BLaER1 treated with 17β-estradiol and CSF1 and Interleukin-3, amounts not matched to agents 10 nM and 100 nM (cell line): ENCODE measurements around the gene PARVB.

ENCODE experiments used
- H3K27ac ChIP-seq, 11 experiments: shearing (Covaris generic); formaldehyde crosslinking; 2 replicates each; pipeline ENCODE4 v1.8.1; 2022
- H3K27me3 ChIP-seq, 11 experiments: shearing (Covaris generic); formaldehyde crosslinking; 2 replicates each; pipeline ENCODE4 v1.8.1; 2022
- H3K36me3 ChIP-seq, 11 experiments: shearing (Covaris generic); formaldehyde crosslinking; 2 replicates each; pipeline ENCODE4 v1.8.1; 2022
- H3K4me1 ChIP-seq, 10 experiments: shearing (Covaris generic); formaldehyde crosslinking; 2 replicates each; pipeline ENCODE4 v1.8.1; 2022
- H3K4me2 ChIP-seq, 11 experiments: shearing (Covaris generic); formaldehyde crosslinking; 2 replicates each; pipeline ENCODE4 v1.8.1; 2022
- H3K4me3 ChIP-seq, 10 experiments: shearing (Covaris generic); formaldehyde crosslinking; 2 replicates each; pipeline ENCODE4 v1.8.1; 2022
- H3K9ac ChIP-seq, 11 experiments: shearing (Covaris generic); formaldehyde crosslinking; 2 replicates each; pipeline ENCODE4 v1.8.1; 2022
- H3K9me3 ChIP-seq, 11 experiments: shearing (Covaris generic); formaldehyde crosslinking; replicated peaks in 1 of 11; 2 replicates each; pipeline ENCODE4 v1.8.1; 2022
- H4K20me1 ChIP-seq, 11 experiments: shearing (Covaris generic); formaldehyde crosslinking; 2 replicates each; pipeline ENCODE4 v1.8.1; 2022
- Cebpa-rat ChIP-seq, 11 experiments: shearing (Covaris generic); IDR thresholded peaks; 2 replicates each; pipeline ENCODE4 v1.8.1; 2022

The PARVB gene

DNA sequence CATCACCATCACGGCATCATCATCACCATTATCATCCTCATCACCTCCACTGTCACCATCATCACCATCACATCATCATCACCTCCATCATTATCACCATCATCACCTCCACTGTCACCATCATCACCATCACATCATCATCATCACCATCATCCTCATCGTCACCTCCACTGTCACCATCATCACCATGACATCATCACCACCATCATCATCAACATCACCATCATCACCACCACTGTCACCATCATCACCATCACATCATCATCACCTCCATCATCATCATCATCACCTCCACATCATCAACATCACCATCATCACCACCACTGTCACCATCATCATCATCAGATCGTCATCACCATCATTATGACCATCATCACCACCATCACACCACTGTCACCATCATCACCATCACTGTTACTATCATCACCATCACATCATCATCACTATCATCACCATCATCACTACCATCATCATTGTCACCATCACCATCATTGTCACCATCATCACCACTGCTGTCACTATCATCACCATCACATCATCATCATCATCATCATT is 189.5 kb downstream of the PARVB start:
- Histone ChIP-seq H3K9ac (no peak overlapping the region), H3K4me2 (no peak overlapping the region), H3K27ac (no peak overlapping the region), H3K4me1 (peaks cover 0 to 14% (median 2%) of the 10 kb centered on the region in 10 experiments; a peak in 5 of 20 replicates), H3K27me3 (no peaks in the 10 kb centered on the region), H3K9me3 (peaks cover 18 to 37% (median 28%) of the 10 kb centered on the region in 11 experiments; a peak in 21 of 22 replicates), H3K36me3 (no peaks in the 10 kb centered on the region), H4K20me1 (no peaks in the 10 kb centered on the region; a peak in 1 of 22 replicates), H3K4me3 (no peak overlapping the region)
- TF ChIP-seq Cebpa-rat (IDR thresholded peaks at IDR 0.05) = no peak

DNA sequence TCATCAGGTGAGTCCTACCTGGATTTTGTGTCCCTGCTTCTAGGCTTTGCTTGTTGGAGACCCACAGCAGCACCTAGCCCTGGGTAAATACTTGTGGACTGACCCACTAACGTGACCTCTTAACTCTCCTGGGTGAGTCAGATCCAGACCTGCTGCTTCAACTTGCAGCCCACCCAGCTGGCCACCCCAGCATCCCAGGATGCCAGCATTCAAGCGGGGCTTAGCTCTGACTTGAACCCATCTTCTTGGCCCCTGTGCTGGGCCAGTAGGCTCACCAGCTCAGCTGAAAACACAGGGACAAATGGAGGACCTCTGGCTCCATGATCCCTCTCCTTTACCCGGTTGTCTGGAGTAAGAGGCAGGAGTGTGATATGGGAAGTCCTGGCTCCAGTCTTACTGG is 190.1 kb downstream of the PARVB start:
- Histone ChIP-seq H3K27ac (no peak overlapping the region), H4K20me1 (no peaks in the 10 kb centered on the region; a peak in 1 of 22 replicates), H3K36me3 (no peaks in the 10 kb centered on the region), H3K27me3 (no peaks in the 10 kb centered on the region), H3K9me3 (peaks cover 18 to 33% (median 26%) of the 10 kb centered on the region in 11 experiments; a peak in 21 of 22 replicates), H3K4me2 (no peak overlapping the region), H3K4me1 (peaks cover 0 to 11% (median 2%) of the 10 kb centered on the region in 10 experiments; a peak in 5 of 20 replicates), H3K4me3 (no peak overlapping the region), H3K9ac (no peak overlapping the region)
- TF ChIP-seq Cebpa-rat (IDR thresholded peaks at IDR 0.05) = no peak

DNA sequence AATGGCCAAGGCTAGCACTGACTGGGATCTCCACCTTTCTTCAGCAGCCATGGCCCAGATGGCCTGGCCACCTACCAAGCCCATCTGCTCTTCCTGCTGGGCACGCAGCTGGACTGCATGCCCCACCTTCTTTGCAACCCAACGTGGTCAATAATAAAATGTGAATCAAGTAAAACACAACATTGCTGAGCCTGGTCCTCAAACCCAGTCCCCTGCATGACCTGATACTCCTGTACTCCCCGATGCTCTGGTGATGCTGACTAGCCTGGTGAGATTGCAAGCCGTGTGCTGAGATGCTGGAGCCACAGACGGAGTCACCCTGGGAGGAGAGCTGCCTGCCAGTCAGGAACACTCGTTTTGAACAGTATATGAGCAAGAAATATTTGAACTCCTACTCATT is 190.7 kb downstream of the PARVB start:
- H3K27ac ChIP-seq = no peak overlapping the region
- H3K9ac ChIP-seq = no peak overlapping the region
- H4K20me1 ChIP-seq = no peaks in the 10 kb centered on the region; a peak in 1 of 22 replicates
- H3K9me3 ChIP-seq = peaks cover 16 to 27% (median 22%) of the 10 kb centered on the region in 11 experiments; a peak in 20 of 22 replicates
- H3K4me3 ChIP-seq = no peak overlapping the region
- H3K4me1 ChIP-seq = peaks cover 0 to 11% (median 2%) of the 10 kb centered on the region in 10 experiments; a peak in 5 of 20 replicates
- H3K36me3 ChIP-seq = no peaks in the 10 kb centered on the region
- no peaks in the 10 kb centered on the region for H3K27me3 ChIP-seq
- H3K4me2 ChIP-seq = no peak overlapping the region
- no peak for TF ChIP-seq Cebpa-rat (IDR thresholded peaks at IDR 0.05)

DNA sequence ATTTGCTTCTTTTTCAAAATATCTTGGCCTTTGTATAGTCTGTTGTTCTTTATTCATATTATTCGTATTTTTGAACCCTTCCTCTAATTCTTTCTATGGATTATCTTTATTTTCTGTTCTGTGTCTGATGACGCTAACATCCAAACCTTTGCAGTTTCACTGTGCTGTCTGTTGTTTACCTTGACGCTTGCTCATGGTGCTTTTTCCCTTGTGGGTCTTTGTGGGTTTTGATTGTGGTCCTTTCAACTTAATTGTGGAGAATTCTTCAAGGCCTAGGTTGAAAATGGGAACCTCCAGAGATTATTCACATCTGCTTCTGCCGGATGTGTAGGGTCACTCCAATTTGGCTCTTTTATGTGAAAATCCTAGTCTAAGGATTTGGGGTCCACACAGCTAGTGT is 191.2 kb downstream of the PARVB start:
- H3K27ac ChIP-seq = no peak overlapping the region
- H3K4me3 ChIP-seq = no peak overlapping the region
- peaks cover 15 to 23% (median 19%) of the 10 kb centered on the region in 11 experiments; a peak in 20 of 22 replicates for H3K9me3 ChIP-seq
- no peak for TF ChIP-seq Cebpa-rat (IDR thresholded peaks at IDR 0.05)
- no peak overlapping the region for H3K4me2 ChIP-seq
- peaks cover 0 to 11% (median 2%) of the 10 kb centered on the region in 10 experiments; a peak in 5 of 20 replicates for H3K4me1 ChIP-seq
- no peaks in the 10 kb centered on the region for H3K36me3 ChIP-seq
- no peaks in the 10 kb centered on the region; a peak in 1 of 22 replicates for H4K20me1 ChIP-seq
- no peak overlapping the region for H3K9ac ChIP-seq
- no peaks in the 10 kb centered on the region for H3K27me3 ChIP-seq

DNA sequence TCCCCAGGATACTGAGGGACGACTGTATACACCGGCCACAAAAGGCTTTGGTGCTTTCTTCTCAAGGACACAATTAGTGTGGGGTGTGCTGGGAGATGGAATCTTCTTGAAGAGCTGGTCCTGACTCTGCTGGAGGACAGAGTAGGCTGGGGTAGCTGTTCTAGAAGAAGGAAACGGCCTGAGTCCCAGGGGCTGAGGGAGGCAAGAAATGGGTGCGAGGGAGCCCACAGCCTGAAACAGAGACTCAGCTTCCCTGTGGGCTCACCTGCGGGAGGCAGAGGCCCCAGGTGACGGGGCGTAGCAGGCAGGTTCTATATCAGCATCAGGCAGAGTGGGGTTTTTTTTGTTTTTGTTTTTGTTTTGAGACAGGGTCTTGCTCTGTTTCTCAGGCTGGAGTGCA is 193.2 kb downstream of the PARVB start:
- Histone ChIP-seq H3K4me1 (peaks cover 0 to 20% (median 11%) of the 10 kb centered on the region in 10 experiments; a peak in 11 of 20 replicates), H3K9ac (no peak overlapping the region), H3K27ac (no peak overlapping the region), H3K9me3 (peaks cover 15 to 23% (median 19%) of the 10 kb centered on the region in 11 experiments; a peak in 20 of 22 replicates), H3K4me3 (no peak overlapping the region), H3K27me3 (peaks cover 0 to 8% (median 0%) of the 10 kb centered on the region in 11 experiments; a peak in 4 of 22 replicates), H4K20me1 (no peaks in the 10 kb centered on the region; a peak in 1 of 22 replicates), H3K36me3 (no peaks in the 10 kb centered on the region), H3K4me2 (no peak overlapping the region)
- TF ChIP-seq Cebpa-rat (IDR thresholded peaks at IDR 0.05) = no peak

DNA sequence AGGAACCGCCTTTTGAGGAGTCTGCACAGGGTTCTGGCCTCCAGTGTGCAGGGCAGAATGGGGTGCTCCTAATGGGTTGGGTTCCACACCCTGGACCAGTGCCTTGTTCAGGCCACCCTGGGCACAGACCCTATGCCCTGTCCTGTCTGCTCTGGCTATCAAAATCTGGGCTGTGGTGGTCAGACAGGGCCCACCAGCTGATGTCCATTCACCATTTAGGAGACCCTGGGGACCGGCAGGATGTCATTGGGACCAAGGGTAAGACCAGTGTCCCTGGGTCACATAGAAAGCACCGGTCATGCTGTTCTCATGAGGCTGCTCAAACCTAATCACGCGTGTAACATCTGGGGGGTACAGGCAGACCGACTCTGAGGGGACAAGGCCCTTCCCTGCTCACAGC is 194.0 kb downstream of the PARVB start:
- TF ChIP-seq Cebpa-rat (IDR thresholded peaks at IDR 0.05) = no peak
- Histone ChIP-seq H4K20me1 (no peaks in the 10 kb centered on the region; a peak in 1 of 22 replicates), H3K4me1 (peaks cover 0 to 20% (median 12%) of the 10 kb centered on the region in 10 experiments; a peak in 11 of 20 replicates), H3K4me2 (no peak overlapping the region), H3K36me3 (no peaks in the 10 kb centered on the region), H3K9ac (no peak overlapping the region), H3K9me3 (peaks cover 15 to 23% (median 19%) of the 10 kb centered on the region in 11 experiments; a peak in 20 of 22 replicates), H3K4me3 (no peak overlapping the region), H3K27me3 (peaks cover 0 to 10% (median 0%) of the 10 kb centered on the region in 11 experiments; a peak in 4 of 22 replicates), H3K27ac (no peak overlapping the region)

DNA sequence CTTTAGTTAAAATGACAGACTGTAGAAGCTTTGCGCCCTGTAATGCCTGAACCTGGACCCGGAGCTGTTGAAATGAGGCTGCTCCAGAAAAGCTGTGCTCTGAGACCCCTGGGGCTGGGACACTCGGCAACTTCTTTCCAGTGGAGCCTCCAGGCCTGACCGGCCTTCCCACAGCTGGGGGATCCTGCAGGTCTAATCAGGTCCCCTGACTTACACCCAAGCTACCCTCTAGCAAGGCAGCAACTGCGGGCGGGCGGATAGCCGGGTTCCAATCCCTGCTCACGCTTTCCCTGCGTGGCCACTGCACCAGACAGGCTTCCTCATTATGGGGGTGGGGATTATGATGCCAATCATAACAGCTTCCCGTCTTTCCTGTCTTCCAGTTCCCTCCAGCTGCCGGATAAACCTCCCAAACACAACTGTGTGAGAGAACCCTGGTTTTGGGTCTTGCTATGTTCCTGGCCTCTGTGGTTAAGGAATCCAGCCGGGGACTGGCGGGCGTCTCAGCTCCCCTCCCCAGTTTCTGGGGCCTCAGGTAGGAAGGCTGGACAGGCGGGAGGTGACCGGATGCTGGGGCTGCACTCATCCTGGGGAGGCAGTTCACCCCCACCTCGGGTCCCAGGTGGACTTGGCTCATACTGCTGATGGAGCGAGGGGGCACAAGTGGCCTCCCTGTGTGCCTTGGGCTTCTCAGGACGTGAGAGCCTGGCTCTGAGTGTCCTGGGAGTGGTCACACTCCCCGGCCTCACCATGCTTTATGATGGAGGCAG is 195.2 kb downstream of the PARVB start:
- TF ChIP-seq Cebpa-rat (IDR thresholded peaks at IDR 0.05) = no peak
- peaks cover 0 to 20% (median 12%) of the 10 kb centered on the region in 10 experiments; a peak in 11 of 20 replicates for H3K4me1 ChIP-seq
- peaks cover 12 to 19% (median 15%) of the 10 kb centered on the region in 11 experiments; a peak in 20 of 22 replicates for H3K9me3 ChIP-seq
- no peak overlapping the region for H3K4me2 ChIP-seq
- H3K27ac ChIP-seq = no peak overlapping the region
- no peak overlapping the region for H3K4me3 ChIP-seq
- H3K27me3 ChIP-seq = peaks cover 0 to 19% (median 0%) of the 10 kb centered on the region in 11 experiments; a peak in 7 of 22 replicates
- H3K36me3 ChIP-seq = no peaks in the 10 kb centered on the region
- H3K9ac ChIP-seq = no peak overlapping the region
- H4K20me1 ChIP-seq = no peaks in the 10 kb centered on the region; a peak in 2 of 22 replicates

DNA sequence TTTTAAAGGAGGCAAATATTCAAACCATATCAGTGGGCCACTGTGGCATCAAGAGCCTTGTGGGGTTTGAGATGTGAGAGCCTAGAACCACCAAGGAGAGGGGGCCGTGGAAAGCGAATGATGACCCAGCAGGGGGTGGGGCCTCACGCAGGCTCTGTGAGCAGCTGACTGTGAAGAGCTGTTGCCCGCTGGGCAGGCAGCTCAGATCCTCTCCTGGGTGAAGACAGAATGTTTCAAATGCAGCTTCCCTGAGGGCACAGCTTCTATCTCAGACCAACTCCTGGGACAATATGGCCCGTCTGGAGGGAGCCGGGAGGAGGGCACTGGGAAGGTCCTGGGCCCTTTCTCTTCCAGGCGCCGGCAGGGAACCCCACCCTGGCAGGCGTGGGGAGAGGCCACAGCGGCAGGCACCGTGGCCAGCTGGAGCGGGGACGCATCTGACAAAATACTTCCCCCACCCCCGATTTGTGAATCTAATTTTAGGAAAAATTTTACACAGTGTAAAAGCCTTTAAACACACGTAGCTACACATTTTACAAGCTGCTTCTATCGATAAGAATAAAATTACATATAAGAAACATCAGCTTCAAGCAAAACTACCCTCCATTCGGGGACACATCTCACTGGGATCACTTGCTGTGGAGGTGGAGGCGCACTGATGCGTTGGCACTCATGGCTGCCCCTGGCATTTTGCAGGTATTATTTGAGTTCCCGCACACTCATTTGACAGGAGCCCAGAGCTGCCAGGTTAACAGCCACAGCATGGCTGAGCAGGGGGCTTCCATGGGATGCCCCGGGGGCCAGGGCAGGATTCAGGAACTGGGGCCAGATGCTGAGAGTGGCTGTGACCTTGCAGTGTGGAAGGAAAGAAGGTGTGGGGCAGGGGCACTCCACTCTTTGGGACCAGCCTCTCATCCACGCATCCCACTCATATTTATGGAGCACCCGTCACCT is 196.9 kb downstream of the PARVB start:
- Histone ChIP-seq H3K4me3 (no peak overlapping the region), H3K27ac (no peak overlapping the region), H3K36me3 (no peaks in the 10 kb centered on the region), H3K9me3 (peaks cover 0 to 2% (median 0%) of the 10 kb centered on the region in 11 experiments; a peak in 3 of 22 replicates), H3K9ac (no peak overlapping the region), H3K27me3 (peaks cover 0 to 20% (median 0%) of the 10 kb centered on the region in 11 experiments; a peak in 7 of 22 replicates), H3K4me2 (peak overlapping the region in 8 of 11 experiments; percentile 12 to 64 (median 44); a peak in 14 of 22 replicates), H3K4me1 (peaks cover 0 to 20% (median 12%) of the 10 kb centered on the region in 10 experiments; a peak in 11 of 20 replicates), H4K20me1 (no peaks in the 10 kb centered on the region; a peak in 2 of 22 replicates)
- no peak for TF ChIP-seq Cebpa-rat (IDR thresholded peaks at IDR 0.05)
